Endothelial cell of umbilical vein (primary cell): Measurements from ENCODE around the gene TAPBP. TPM values are rescaled to one million over a fixed set of nuclear protein-coding genes. Genes with fewer than 3 reads are reported as not detected.

Experiments used
- BruUV-seq: library from RNA; stranded (reverse); fragments of 400-500 nt; replicated peaks from 2 replicates; lab custom pipeline; 2021; lab: Mats Ljungman, UMichigan
- CTCF ChIA-PET: fragments of 300-600, 350-600 bp; sonication (Branson Sonifier 250); formaldehyde crosslinking; loops from one replicate; lab custom pipeline; 2021; ENCODE audit warnings: antibody characterized with exemption, inconsistent platforms; lab: Charles Lee
- POLR2A ChIA-PET: fragments of 300-600, 350-600 bp; sonication (Branson Sonifier 250); formaldehyde crosslinking; loops from one replicate; lab custom pipeline; 2021; ENCODE audit warnings: antibody characterized with exemption, inconsistent platforms; lab: Charles Lee
- DNase-seq: peaks from one replicate; pipeline ENCODE4 v3.0.0-alpha.2; 2011; ENCODE audit warnings: low read depth, low spot score
- FAIRE-seq: peaks from 2 replicates; lab custom pipeline; 2011; peaks lifted over from hg19 to GRCh38; lab: Jason Lieb, UNC
- H2AFZ ChIP-seq: 2 replicates; pipeline ENCODE4 v1.6.0; 2012; ENCODE audit warnings: low read depth, low read length, control low read depth, inconsistent platforms
- H3K27ac ChIP-seq: 2 replicates; pipeline ENCODE4 v1.5.1; 2011; ENCODE audit warnings: low read depth, mild to moderate bottlenecking, control low read depth, low read length, moderate library complexity; ENCODE audit not compliant: insufficient read depth
- H3K27me3 ChIP-seq, 2 experiments: 2 replicates each; pipeline versions ENCODE4 v1.6.0 to v1.6.1; 2011; ENCODE audit warnings: low read length in 2 of 2, mixed read lengths in 1 of 2; ENCODE audit not compliant: control insufficient read depth in 2 of 2, insufficient read depth in 2 of 2
- H3K36me3 ChIP-seq, 2 experiments: 2 replicates in 1 of 2; 3 replicates in 1 of 2; pipeline ENCODE4 v1.5.1; 2011; ENCODE audit warnings: low read length in 2 of 2, mild to moderate bottlenecking in 1 of 2, moderate library complexity in 1 of 2; ENCODE audit not compliant: control insufficient read depth in 2 of 2, insufficient read depth in 2 of 2; ENCODE audit errors: extremely low read depth in 1 of 2
- H3K4me1 ChIP-seq: 3 replicates; pipeline ENCODE4 v1.5.1; 2011; ENCODE audit warnings: mild to moderate bottlenecking, low read length; ENCODE audit not compliant: control insufficient read depth, insufficient read depth; ENCODE audit errors: extremely low read depth
- H3K4me2 ChIP-seq: 2 replicates; pipeline ENCODE4 v1.6.1; 2011; ENCODE audit warnings: low read length, control low read depth, mixed read lengths; ENCODE audit not compliant: insufficient read depth
- H3K4me3 ChIP-seq, 3 experiments: fragments of 200-600 bp in 1 of 3; sonication (generic), shearing (Covaris generic) in 1 of 3; replicated peaks in 1 of 3; 2 replicates each; pipeline ENCODE4 v1.5.1; 2011 to 2016; ENCODE audit warnings: control low read depth in 3 of 3, low read length in 3 of 3, mild to moderate bottlenecking in 2 of 3, inconsistent platforms in 1 of 3, low read depth in 1 of 3, moderate library complexity in 1 of 3; ENCODE audit not compliant: insufficient read depth in 1 of 3
- H3K79me2 ChIP-seq: 2 replicates; pipeline ENCODE4 v1.6.0; 2012; ENCODE audit warnings: low read length, inconsistent platforms; ENCODE audit not compliant: control insufficient read depth, insufficient read depth
- H3K9ac ChIP-seq: replicated peaks from 2 replicates; pipeline ENCODE3; 2011; ENCODE audit warnings: low read length, control low read depth; ENCODE audit not compliant: insufficient read depth; ENCODE audit errors: extremely low read depth
- H3K9me1 ChIP-seq: replicated peaks from 3 replicates; pipeline ENCODE4 v1.6.0; 2011; ENCODE audit warnings: mild to moderate bottlenecking, low read length; ENCODE audit not compliant: control insufficient read depth, insufficient read depth; ENCODE audit errors: extremely low read depth
- H3K9me3 ChIP-seq: replicated peaks from 2 replicates; pipeline ENCODE4 v1.5.1; 2012; ENCODE audit warnings: low read length, inconsistent platforms; ENCODE audit not compliant: control insufficient read depth, insufficient read depth
- H4K20me1 ChIP-seq: replicated peaks from 2 replicates; pipeline ENCODE3; 2011; ENCODE audit warnings: mild to moderate bottlenecking, low read length; ENCODE audit not compliant: control insufficient read depth, insufficient read depth; ENCODE audit errors: extremely low read depth
- EZH2 ChIP-seq: IDR thresholded peaks from 2 replicates; pipeline ENCODE4 v1.6.1; 2012; ENCODE audit warnings: borderline replicate concordance, low read depth, mild to moderate bottlenecking, moderate library complexity, low read length, inconsistent platforms; ENCODE audit not compliant: severe bottlenecking
- FOS ChIP-seq: IDR thresholded peaks from 2 replicates; pipeline ENCODE4 v1.6.1; 2011; ENCODE audit warnings: mild to moderate bottlenecking, low read length, moderate library complexity, borderline replicate concordance; ENCODE audit not compliant: insufficient read depth
- GATA2 ChIP-seq: IDR thresholded peaks from 2 replicates; pipeline ENCODE4 v1.7.0; 2011; ENCODE audit warnings: low read depth, mild to moderate bottlenecking, moderate library complexity, mixed read lengths, low read length; ENCODE audit not compliant: insufficient read length, insufficient read depth
- JUN ChIP-seq: IDR thresholded peaks from 2 replicates; pipeline ENCODE4 v1.6.1; 2011; ENCODE audit warnings: borderline replicate concordance, low read depth; ENCODE audit not compliant: insufficient read length, insufficient read depth
- MYC ChIP-seq: IDR thresholded peaks from one replicate; pipeline ENCODE4 v1.6.1; 2011; ENCODE audit warnings: mild to moderate bottlenecking, low read depth, low read length
- POLR2A ChIP-seq: IDR thresholded peaks from 2 replicates; pipeline ENCODE4 v1.6.1; 2012; ENCODE audit warnings: low read depth, mild to moderate bottlenecking, control low read depth, low read length
- POLR2AphosphoS5 ChIP-seq: IDR thresholded peaks from 2 replicates; pipeline ENCODE4 v1.6.1; 2012; ENCODE audit warnings: low read depth, mild to moderate bottlenecking, control low read depth, low read length, moderate library complexity; ENCODE audit not compliant: insufficient read depth
- dilution Hi-C: fragments of 300-500 bp; cut with MboI; formaldehyde crosslinking; loops from one replicate; pipeline ENCODE4 v1.15.0; 2019; ENCODE audit warnings: low sequenced_read_pairs; ENCODE audit not compliant: extremely low pct_ligation_motif_present
- intact Hi-C: fragments of 100-400 bp; cut with micrococcal nuclease; formaldehyde crosslinking; loops from one replicate; pipeline ENCODE4 v1.10.0; 2022
- polyA plus RNA-seq, 4 experiments: library from polyadenylated mRNA; depleted of rRNA in 3 of 4; stranded (reverse) in 3 of 4; unstranded in 1 of 4; fragments of >200 nt; gene quantifications; 2 replicates each; pipeline versions ENCODE4 v1.2.1 to v1.2.3, GENCODE V29; 2011 to 2012; ENCODE audit warnings: missing spikeins in 1 of 4
- total RNA-seq: library from RNA; stranded (reverse); gene quantifications from 2 replicates; pipeline ENCODE4 v1.2.3, GENCODE V29; 2021
- TF ChIP-seq, protein P1 (sequence below): IDR thresholded peaks from 2 replicates; pipeline ENCODE4 v1.6.1; 2011; ENCODE audit not compliant: insufficient read depth, insufficient read length
- TF ChIP-seq, protein P2 (sequence below), 2 donors: IDR thresholded peaks; 1 replicate in 1 of 2; 2 replicates in 1 of 2; pipeline ENCODE4 v1.5.1; 2011; ENCODE audit warnings: low read length in 2 of 2, mild to moderate bottlenecking in 2 of 2, moderate library complexity in 2 of 2, control low read depth in 1 of 2, inconsistent platforms in 1 of 2, low read depth in 1 of 2; ENCODE audit not compliant: insufficient read depth in 1 of 2; ENCODE audit errors: extremely low read depth in 1 of 2

Gene TAPBP
- total and polyA plus RNA-seq, 2 donors (not counting 3 experiments of a cell fraction or from before 2014, with no cell fraction given) = 69.6 to 98.0 TPM

- Histone ChIP-seq H4K20me1 (no peaks in the 10 kb centered on the region), H3K27ac (peak overlapping the region; percentile 76), H3K79me2 (peaks cover 37% of the 10 kb centered on the region), H2AFZ (no peak overlapping the region), H3K9me1 (no peaks in the 10 kb centered on the region), H3K36me3 (peaks cover 5 to 22% of the 10 kb centered on the region in 2 experiments), H3K4me3 (no peak overlapping the region), H3K4me2 (peak overlapping the region; percentile 15), H3K4me1 (peaks cover 53% of the 10 kb centered on the region), H3K27me3 (no peaks in the 10 kb centered on the region), H3K9ac (peak overlapping the region; percentile 4), H3K9me3 (no peaks in the 10 kb centered on the region)
- DNase-seq = peak; percentile 66
- dilution Hi-C loops (no loop called here), intact Hi-C loops (no loop called here)
- TSS peak; percentile 79 for BruUV-seq
- peak; percentile 83 for FAIRE-seq
- POLR2A ChIA-PET = interaction anchor here (0.6 to 1.0 kb wide), 2 partner anchors 48 to 1101 kb away, joined by 3 read pairs; partner anchors contain the start of genes RPS18 and VPS52
- TF ChIP-seq, protein P1, sequence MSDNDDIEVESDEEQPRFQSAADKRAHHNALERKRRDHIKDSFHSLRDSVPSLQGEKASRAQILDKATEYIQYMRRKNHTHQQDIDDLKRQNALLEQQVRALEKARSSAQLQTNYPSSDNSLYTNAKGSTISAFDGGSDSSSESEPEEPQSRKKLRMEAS = no peak
- peak; percentile 31 for TF ChIP-seq GATA2
- TF ChIP-seq POLR2AphosphoS5 = no peak
- peak; percentile 57 for TF ChIP-seq JUN
- no peak for TF ChIP-seq EZH2
- TF ChIP-seq POLR2A = no peak
- TF ChIP-seq MYC = no peak
- TF ChIP-seq FOS = peak; percentile 51
- TF ChIP-seq, protein P2, sequence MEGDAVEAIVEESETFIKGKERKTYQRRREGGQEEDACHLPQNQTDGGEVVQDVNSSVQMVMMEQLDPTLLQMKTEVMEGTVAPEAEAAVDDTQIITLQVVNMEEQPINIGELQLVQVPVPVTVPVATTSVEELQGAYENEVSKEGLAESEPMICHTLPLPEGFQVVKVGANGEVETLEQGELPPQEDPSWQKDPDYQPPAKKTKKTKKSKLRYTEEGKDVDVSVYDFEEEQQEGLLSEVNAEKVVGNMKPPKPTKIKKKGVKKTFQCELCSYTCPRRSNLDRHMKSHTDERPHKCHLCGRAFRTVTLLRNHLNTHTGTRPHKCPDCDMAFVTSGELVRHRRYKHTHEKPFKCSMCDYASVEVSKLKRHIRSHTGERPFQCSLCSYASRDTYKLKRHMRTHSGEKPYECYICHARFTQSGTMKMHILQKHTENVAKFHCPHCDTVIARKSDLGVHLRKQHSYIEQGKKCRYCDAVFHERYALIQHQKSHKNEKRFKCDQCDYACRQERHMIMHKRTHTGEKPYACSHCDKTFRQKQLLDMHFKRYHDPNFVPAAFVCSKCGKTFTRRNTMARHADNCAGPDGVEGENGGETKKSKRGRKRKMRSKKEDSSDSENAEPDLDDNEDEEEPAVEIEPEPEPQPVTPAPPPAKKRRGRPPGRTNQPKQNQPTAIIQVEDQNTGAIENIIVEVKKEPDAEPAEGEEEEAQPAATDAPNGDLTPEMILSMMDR (IDR thresholded peaks at IDR 0.05; ENCODE audit: extremely low read depth in 1 of 2, insufficient read depth in 1 of 2, low read depth in 1 of 2, low read length in 2 of 2) = no peak
- CTCF ChIA-PET = no interaction called here
Measured at GRCh38 chr6:33320315-33321181, 6.7 kb upstream of the TAPBP start.
